HEK293 (cell line): ENCODE data around the gene STK10.

ENCODE experiments used
- CTCF ChIA-PET: fragments of 350-600 bp; formaldehyde crosslinking; extraction: SDS; loops from one replicate; lab custom pipeline; 2021; ENCODE audit warnings: antibody characterized with exemption; lab: Yijun Ruan, JAX
- POLR2A ChIA-PET: fragments of 300-600 bp; formaldehyde crosslinking; extraction: SDS; loops from one replicate; lab custom pipeline; 2020; ENCODE audit warnings: antibody characterized with exemption, inconsistent platforms; lab: Yijun Ruan, JAX
- H3K27ac ChIP-seq: fragments of 200-500 bp; sonication (Bioruptor generic); 2 replicates; pipeline ENCODE4 v1.5.1; 2014; ENCODE audit warnings: low read depth, low read length, control low read depth, inconsistent platforms; ENCODE audit errors: extremely low read depth
- H3K36me3 ChIP-seq, 2 experiments: fragments of 200-500 bp in 1 of 2; sonication (Bioruptor generic) in 1 of 2; 1 replicate in 1 of 2; 2 replicates in 1 of 2; pipeline ENCODE4 v1.5.1; 2014 to 2017; ENCODE audit warnings: inconsistent platforms in 2 of 2, low read length in 2 of 2; ENCODE audit not compliant: control insufficient read depth in 2 of 2, insufficient read depth in 1 of 2
- H3K4me1 ChIP-seq: fragments of 200-500 bp; sonication (Bioruptor generic); 2 replicates; pipeline ENCODE4 v1.5.1; 2014; ENCODE audit warnings: mild to moderate bottlenecking, low read length, inconsistent platforms; ENCODE audit not compliant: control insufficient read depth, insufficient read depth
- H3K4me3 ChIP-seq: 2 replicates; pipeline ENCODE4 v1.5.1; 2011; ENCODE audit warnings: low read depth, mild to moderate bottlenecking, control low read depth, low read length, moderate library complexity
- H3K9me3 ChIP-seq: fragments of 200-500 bp; sonication (Bioruptor generic); 2 replicates; pipeline ENCODE4 v1.5.1; 2014; ENCODE audit warnings: low read depth, low read length, inconsistent platforms; ENCODE audit not compliant: control insufficient read depth, insufficient read depth
- HOXC10 ChIP-seq: sonication (generic); formaldehyde crosslinking; IDR thresholded peaks from 2 replicates; pipeline ENCODE4 v1.8.1; 2023; ENCODE audit warnings: mild to moderate bottlenecking, missing genetic modification reagents
- TSHZ1 ChIP-seq: fragments of 450-650 bp; formaldehyde crosslinking; IDR thresholded peaks from 2 replicates; pipeline ENCODE4 v1.5.1; 2016; ENCODE audit warnings: missing biosample characterization, missing genetic modification characterization, borderline replicate concordance
- WT1 ChIP-seq: fragments of 450-650 bp; formaldehyde crosslinking; IDR thresholded peaks from 2 replicates; pipeline ENCODE4 v1.5.1; 2016; ENCODE audit warnings: missing biosample characterization, missing genetic modification characterization
- YY2 ChIP-seq: fragments of 450-650 bp; formaldehyde crosslinking; IDR thresholded peaks from 2 replicates; pipeline ENCODE4 v1.5.1; 2016; ENCODE audit warnings: missing biosample characterization, missing genetic modification characterization
- ZBTB11 ChIP-seq: fragments of 450-650 bp; formaldehyde crosslinking; conservative IDR thresholded peaks from 2 replicates; pipeline ENCODE4 v1.5.1; 2016; ENCODE audit warnings: low read depth, missing biosample characterization, missing genetic modification characterization
- ZFP69B ChIP-seq: fragments of 450-650 bp; formaldehyde crosslinking; IDR thresholded peaks from 2 replicates; pipeline ENCODE4 v1.5.1; 2016; ENCODE audit warnings: missing biosample characterization, missing genetic modification characterization
- ZIC2 ChIP-seq: fragments of 450-650 bp; formaldehyde crosslinking; IDR thresholded peaks from 2 replicates; pipeline ENCODE4 v1.5.1; 2016; ENCODE audit warnings: missing biosample characterization, missing genetic modification characterization
- ZNF155 ChIP-seq: fragments of 450-650 bp; formaldehyde crosslinking; IDR thresholded peaks from 2 replicates; pipeline ENCODE4 v1.5.1; 2016; ENCODE audit warnings: missing biosample characterization, missing genetic modification characterization
- ZNF398 ChIP-seq: fragments of 450-650 bp; formaldehyde crosslinking; IDR thresholded peaks from 2 replicates; pipeline ENCODE4 v1.5.1; 2017; ENCODE audit warnings: missing biosample characterization, missing genetic modification characterization
- ZNF426 ChIP-seq: fragments of 450-650 bp; formaldehyde crosslinking; IDR thresholded peaks from 2 replicates; pipeline ENCODE4 v1.5.1; 2017; ENCODE audit warnings: missing biosample characterization, missing genetic modification characterization, mild to moderate bottlenecking, inconsistent platforms, moderate library complexity
- ZNF449 ChIP-seq: fragments of 450-650 bp; formaldehyde crosslinking; IDR thresholded peaks from 2 replicates; pipeline ENCODE4 v1.5.1; 2017; ENCODE audit warnings: missing biosample characterization, mild to moderate bottlenecking, missing genetic modification characterization, moderate library complexity
- ZNF521 ChIP-seq: fragments of 450-650 bp; formaldehyde crosslinking; IDR thresholded peaks from 2 replicates; pipeline ENCODE4 v1.5.1; 2017; ENCODE audit warnings: missing biosample characterization, mild to moderate bottlenecking, missing genetic modification characterization
- ZNF776 ChIP-seq: fragments of 450-650 bp; formaldehyde crosslinking; IDR thresholded peaks from 2 replicates; pipeline ENCODE4 v1.5.0; 2017; ENCODE audit warnings: missing biosample characterization, missing genetic modification characterization, borderline replicate concordance
- ZNF777 ChIP-seq: fragments of 450-650 bp; formaldehyde crosslinking; IDR thresholded peaks from 2 replicates; pipeline ENCODE4 v1.5.1; 2017; ENCODE audit warnings: missing biosample characterization, missing genetic modification characterization, borderline replicate concordance

The STK10 gene

GRCh38 chr5:172146748-172147092, 41.3 kb downstream of the STK10 start:
- Histone ChIP-seq H3K9me3 (no peaks in the 10 kb centered on the region), H3K4me1 (peaks cover under 1% of the 10 kb centered on the region; the same call in 1 of the 2 replicates), H3K27ac (no peak overlapping the region), H3K36me3 (peaks cover 0 to 7% of the 10 kb centered on the region in 2 experiments; a peak in 1 of 3 replicates), H3K4me3 (no peak overlapping the region)
- TF ChIP-seq ZNF776 (no peak), ZNF155 (no peak), ZNF777 (tag by site-specific recombination) (no peak), ZBTB11 (tag by site-specific recombination) (no peak), HOXC10 (CRISPR knock-in tag) (no peak), WT1 (tag by site-specific recombination) (no peak), ZNF521 (tag by site-specific recombination) (no peak), ZNF398 (tag by site-specific recombination) (no peak), YY2 (tag by site-specific recombination) (no peak), ZNF449 (tag by site-specific recombination) (no peak), ZFP69B (tag by site-specific recombination) (no peak), ZNF426 (no peak), ZIC2 (tag by site-specific recombination) (no peak), TSHZ1 (no peak)
- CTCF ChIA-PET = interaction anchor here (1.3 kb wide), 1 partner anchor 9 kb away, joined by 3 read pairs; no protein-coding TSS in a partner anchor
- POLR2A ChIA-PET = no interaction called here
